Left lung (tissue), 10 donors: ENCODE results near the gene RASGRF2. TPM values are rescaled to one million over a fixed set of nuclear protein-coding genes. Genes with fewer than 3 reads are reported as not detected.

Source experiments
- ATAC-seq: fragments of 200-7000 bp; cut with Tn5 transposase; one replicate; pipeline ENCODE4 v1.9.1; 2020; ENCODE audit warnings: moderate library complexity
- DNase-seq, 4 donors: peaks; one replicate each; pipeline ENCODE4 v3.0.0-alpha.2; 2013 to 2020
- H3K27ac ChIP-seq, 2 donors: fragments of 200-600 bp; sonication (generic) in 1 of 2; one replicate each; pipeline versions ENCODE4 v1.5.0 to v1.8.0; 2020 to 2021
- H3K27me3 ChIP-seq, 2 donors: fragments of 200-600 bp; sonication (generic) in 1 of 2; one replicate each; pipeline versions ENCODE4 v1.5.0 to v1.8.0; 2020 to 2021
- H3K36me3 ChIP-seq, 2 donors: fragments of 200-600 bp; sonication (generic) in 1 of 2; one replicate each; pipeline versions ENCODE4 v1.5.0 to v1.8.0; 2020 to 2021
- H3K4me1 ChIP-seq, 2 donors: fragments of 200-600 bp; one replicate each; pipeline ENCODE4 v1.8.0; 2021
- H3K4me3 ChIP-seq, 2 donors: fragments of 200-600 bp; sonication (generic) in 1 of 2; one replicate each; pipeline versions ENCODE4 v1.5.0 to v1.8.0; 2020 to 2021; ENCODE audit warnings: mild to moderate bottlenecking in 1 of 2
- H3K9me3 ChIP-seq, 2 donors: fragments of 200-600 bp; sonication (generic) in 1 of 2; one replicate each; pipeline versions ENCODE4 v1.5.0 to v1.8.0; 2020 to 2021
- intact Hi-C, 2 donors: fragments of 100-400 bp; cut with DNase I; formaldehyde crosslinking; loops; one replicate each; pipeline versions ENCODE4 v1.11.2 to v1.14.2; 2022
- polyA plus RNA-seq, 6 donors: library from polyadenylated mRNA; unstranded; fragments of 120-200 nt; gene quantifications; one replicate each; pipeline ENCODE4 v1.2.1, GENCODE V29; 2013; ENCODE audit not compliant: insufficient read length in 6 of 6
- total RNA-seq, 2 donors: library from RNA; stranded (reverse); fragmentation: NEBNext Ultra II Directional; extraction: Animal tissue kit (Norgen Biotek cat#: 25700); gene quantifications; one replicate each; pipeline ENCODE4 v1.2.1, GENCODE V29; 2021
- TF ChIP-seq, protein P1 (sequence below), 2 donors: fragments of 200-600 bp; sonication (generic) in 1 of 2; IDR thresholded peaks; one replicate each; pipeline versions ENCODE4 v1.5.0 to v1.8.0; 2021; ENCODE audit warnings: antibody characterized with exemption in 2 of 2
- donor health status: DM: no; HTN: yes; CAD: no.
- donor health status: DM: no; HTN: no; CAD: no.

The RASGRF2 gene
- total and polyA plus RNA-seq, 8 donors, result 1.3 to 7.5 (median 2.8) TPM

GRCh38 chr5:81137833-81138232 lies 177.7 kb downstream of the RASGRF2 start:
- Histone ChIP-seq H3K4me3 (no peak overlapping the region), H3K36me3 (no peaks in the 10 kb centered on the region), H3K27me3 (no peaks in the 10 kb centered on the region), H3K9me3 (no peaks in the 10 kb centered on the region), H3K4me1 (no peaks in the 10 kb centered on the region), H3K27ac (no peak overlapping the region)
- no peak for ATAC-seq
- TF ChIP-seq, protein P1, sequence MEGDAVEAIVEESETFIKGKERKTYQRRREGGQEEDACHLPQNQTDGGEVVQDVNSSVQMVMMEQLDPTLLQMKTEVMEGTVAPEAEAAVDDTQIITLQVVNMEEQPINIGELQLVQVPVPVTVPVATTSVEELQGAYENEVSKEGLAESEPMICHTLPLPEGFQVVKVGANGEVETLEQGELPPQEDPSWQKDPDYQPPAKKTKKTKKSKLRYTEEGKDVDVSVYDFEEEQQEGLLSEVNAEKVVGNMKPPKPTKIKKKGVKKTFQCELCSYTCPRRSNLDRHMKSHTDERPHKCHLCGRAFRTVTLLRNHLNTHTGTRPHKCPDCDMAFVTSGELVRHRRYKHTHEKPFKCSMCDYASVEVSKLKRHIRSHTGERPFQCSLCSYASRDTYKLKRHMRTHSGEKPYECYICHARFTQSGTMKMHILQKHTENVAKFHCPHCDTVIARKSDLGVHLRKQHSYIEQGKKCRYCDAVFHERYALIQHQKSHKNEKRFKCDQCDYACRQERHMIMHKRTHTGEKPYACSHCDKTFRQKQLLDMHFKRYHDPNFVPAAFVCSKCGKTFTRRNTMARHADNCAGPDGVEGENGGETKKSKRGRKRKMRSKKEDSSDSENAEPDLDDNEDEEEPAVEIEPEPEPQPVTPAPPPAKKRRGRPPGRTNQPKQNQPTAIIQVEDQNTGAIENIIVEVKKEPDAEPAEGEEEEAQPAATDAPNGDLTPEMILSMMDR (IDR thresholded peaks at IDR 0.05), result no peak
- intact Hi-C loops, result no loop called here
- no peak for DNase-seq

- H3K9me3 ChIP-seq, result no peaks in the 10 kb centered on the region
- intact Hi-C loops, result no loop called here
- ATAC-seq (no peak), DNase-seq (peak in 2 of 4 donors; percentile 10 to 23)
- H3K36me3 ChIP-seq, result no peaks in the 10 kb centered on the region
- no peaks in the 10 kb centered on the region for H3K27me3 ChIP-seq
- no peak overlapping the region for H3K27ac ChIP-seq
- TF ChIP-seq, protein P1 (IDR thresholded peaks at IDR 0.05), result no peak
- no peaks in the 10 kb centered on the region for H3K4me1 ChIP-seq
- no peak overlapping the region for H3K4me3 ChIP-seq
Measured at GRCh38 chr5:81140441-81140840, 180.3 kb downstream of the RASGRF2 start.

DNA sequence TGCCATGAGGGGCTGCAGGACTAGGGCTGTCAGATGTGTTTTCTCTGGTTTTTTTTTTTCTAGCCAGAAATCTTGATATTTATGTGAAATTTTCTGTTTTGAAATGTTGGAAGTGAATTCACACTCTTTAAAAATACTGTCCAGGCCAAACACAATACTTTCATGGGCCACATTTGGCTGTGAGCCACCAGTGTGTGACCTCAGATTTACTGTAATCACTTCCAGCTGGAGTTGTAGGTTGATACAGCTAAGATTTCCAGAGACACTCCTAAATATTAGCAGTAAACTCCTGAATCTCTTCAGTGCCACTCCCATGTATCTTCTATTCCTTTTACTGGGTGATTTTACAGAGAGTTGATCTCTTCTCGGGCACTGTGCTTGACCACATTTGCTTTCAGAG lies 180.8 kb downstream of the RASGRF2 start:
- DNase-seq (peak in 2 of 4 donors; percentile 49 to 72), ATAC-seq (no peak)
- Histone ChIP-seq H3K27ac (no peak overlapping the region), H3K4me3 (no peak overlapping the region), H3K4me1 (no peaks in the 10 kb centered on the region), H3K27me3 (no peaks in the 10 kb centered on the region), H3K36me3 (no peaks in the 10 kb centered on the region), H3K9me3 (no peaks in the 10 kb centered on the region)
- intact Hi-C loops, result no loop called here
- TF ChIP-seq, protein P1 (IDR thresholded peaks at IDR 0.05), result no peak

GRCh38 chr5:81142108-81142507 lies 181.9 kb downstream of the RASGRF2 start:
- TF ChIP-seq, protein P1 (IDR thresholded peaks at IDR 0.05), result no peak
- DNase-seq (no peak), ATAC-seq (no peak)
- no peaks in the 10 kb centered on the region for H3K36me3 ChIP-seq
- no peaks in the 10 kb centered on the region for H3K9me3 ChIP-seq
- intact Hi-C loops, result no loop called here
- H3K27ac ChIP-seq, result no peak overlapping the region
- H3K4me1 ChIP-seq, result no peaks in the 10 kb centered on the region
- no peak overlapping the region for H3K4me3 ChIP-seq
- no peaks in the 10 kb centered on the region for H3K27me3 ChIP-seq

DNA sequence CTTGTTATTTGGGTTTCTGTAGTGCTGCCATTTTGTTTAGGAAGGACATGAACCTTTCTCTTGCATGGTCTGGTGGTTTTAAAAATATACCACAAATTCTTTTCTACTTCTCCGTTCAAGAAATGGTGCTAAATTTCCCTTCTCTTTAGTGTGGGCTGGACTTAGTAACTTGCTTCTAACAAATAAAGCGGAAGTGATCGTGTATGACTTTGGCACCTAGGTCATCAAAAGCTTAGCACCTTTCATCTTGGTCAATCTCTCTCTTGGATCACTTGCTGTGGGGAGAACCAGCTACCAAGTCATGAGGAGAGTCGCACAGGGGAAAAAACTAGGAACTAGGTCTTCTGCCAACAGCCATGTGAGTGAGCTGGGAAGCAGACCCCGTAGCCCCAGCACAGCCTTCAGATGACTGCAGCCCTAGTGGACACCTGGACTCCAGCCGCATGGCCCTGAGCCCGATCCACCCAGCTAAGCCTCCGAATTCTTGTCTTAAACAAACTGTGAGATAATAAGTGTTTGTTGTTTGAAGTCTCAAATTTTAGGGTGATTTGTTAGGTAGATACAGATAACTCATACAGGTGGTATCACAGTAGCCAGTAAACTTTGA lies 185.3 kb downstream of the RASGRF2 start:
- TF ChIP-seq, protein P1 (IDR thresholded peaks at IDR 0.05), result no peak
- Histone ChIP-seq H3K9me3 (no peaks in the 10 kb centered on the region), H3K4me1 (no peaks in the 10 kb centered on the region), H3K36me3 (no peaks in the 10 kb centered on the region), H3K27ac (no peak overlapping the region), H3K27me3 (no peaks in the 10 kb centered on the region), H3K4me3 (no peak overlapping the region)
- ATAC-seq, result no peak
- intact Hi-C loops, result no loop called here
- no peak for DNase-seq
